Measurements from ENCODE around the gene CXXC4.

The CXXC4 gene

DNA sequence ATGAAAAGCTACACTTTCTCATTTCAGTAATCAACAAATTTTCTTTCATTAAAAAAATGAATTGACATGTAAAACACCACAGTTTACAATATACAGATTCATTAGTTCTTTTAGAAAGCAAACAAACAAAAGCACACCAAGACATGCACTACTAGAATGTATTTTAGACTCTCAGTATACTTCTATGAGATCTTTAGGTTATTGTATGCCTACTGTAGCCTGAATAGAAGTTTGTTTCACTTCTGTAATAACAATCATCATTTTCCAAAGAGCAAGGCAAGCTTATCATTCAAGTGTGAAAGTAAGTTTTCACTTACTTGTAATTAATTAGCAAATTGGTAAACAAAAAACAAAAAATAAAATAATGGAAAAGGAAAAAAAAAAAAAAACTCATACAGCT is 24.9 kb downstream of the CXXC4 start:
- Histone ChIP-seq H3K36me3 (replicated peaks; ENCODE audit: low read depth, low read length) (no peaks in the 10 kb centered on the region), H3K27me3 (ENCODE audit: low read depth, low read length) (no peaks in the 10 kb centered on the region), H3K27ac (ENCODE audit: low read length) (no peak overlapping the region), H4K20me1 (ENCODE audit: insufficient read depth, low read length) (no peaks in the 10 kb centered on the region), H3K9me3 (ENCODE audit: insufficient read depth, low read length) (no peaks in the 10 kb centered on the region), H3K9ac (ENCODE audit: low read length) (no peak overlapping the region), H3K4me2 (ENCODE audit: low read length) (no peak overlapping the region), H3K79me2 (ENCODE audit: low read length) (no peaks in the 10 kb centered on the region), H3K4me1 (ENCODE audit: low read length) (no peaks in the 10 kb centered on the region), H3K4me3 (ENCODE audit: low read length) (no peak overlapping the region), H2AFZ (ENCODE audit: low read depth, low read length) (no peak overlapping the region)
- TF ChIP-seq CTCF (IDR thresholded peaks at IDR 0.05; ENCODE audit: low read depth, low read length) = no peak

DNA sequence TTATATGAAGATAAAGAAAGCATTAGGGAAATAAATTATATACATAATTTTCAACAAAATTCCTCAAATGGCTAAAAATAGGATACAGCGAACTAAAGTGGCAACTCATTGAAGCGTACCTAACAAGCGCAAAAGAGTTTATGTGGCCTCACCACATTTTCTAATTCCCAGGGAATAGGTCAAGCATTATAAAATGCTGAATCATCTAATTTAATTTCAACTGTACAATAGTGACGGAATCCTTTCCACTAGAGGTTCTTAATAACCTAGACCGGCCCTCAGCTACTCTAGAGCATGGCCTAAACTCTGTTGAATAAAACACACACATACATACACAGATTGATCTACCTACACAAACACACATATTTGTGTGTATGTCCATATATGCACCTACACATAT is 29.1 kb downstream of the CXXC4 start:
- no peaks in the 10 kb centered on the region for H3K36me3 ChIP-seq (replicated peaks; ENCODE audit: low read depth, low read length)
- H3K4me2 ChIP-seq (ENCODE audit: low read length) = no peak overlapping the region
- H3K79me2 ChIP-seq (ENCODE audit: low read length) = no peaks in the 10 kb centered on the region
- H4K20me1 ChIP-seq (ENCODE audit: insufficient read depth, low read length) = no peaks in the 10 kb centered on the region
- H3K27ac ChIP-seq (ENCODE audit: low read length) = no peak overlapping the region
- no peaks in the 10 kb centered on the region for H3K9me3 ChIP-seq (ENCODE audit: insufficient read depth, low read length)
- no peak overlapping the region for H2AFZ ChIP-seq (ENCODE audit: low read depth, low read length)
- H3K9ac ChIP-seq (ENCODE audit: low read length) = no peak overlapping the region
- H3K27me3 ChIP-seq (ENCODE audit: low read depth, low read length) = no peaks in the 10 kb centered on the region
- H3K4me3 ChIP-seq (ENCODE audit: low read length) = no peak overlapping the region
- H3K4me1 ChIP-seq (ENCODE audit: low read length) = no peaks in the 10 kb centered on the region
- TF ChIP-seq CTCF (IDR thresholded peaks at IDR 0.05; ENCODE audit: low read depth, low read length) = no peak
- TF ChIP-seq EZH2phosphoT487 (IDR thresholded peaks at IDR 0.05; ENCODE audit: low read depth) = no peak

GRCh38 chr4:104465201-104465600 is 29.5 kb downstream of the CXXC4 start:
- H3K9ac ChIP-seq (ENCODE audit: low read length) = no peak overlapping the region
- H4K20me1 ChIP-seq (ENCODE audit: insufficient read depth, low read length) = no peaks in the 10 kb centered on the region
- H3K27ac ChIP-seq (ENCODE audit: low read length) = no peak overlapping the region
- H3K79me2 ChIP-seq (ENCODE audit: low read length) = no peaks in the 10 kb centered on the region
- H3K4me1 ChIP-seq (ENCODE audit: low read length) = no peaks in the 10 kb centered on the region
- TF ChIP-seq EZH2phosphoT487 (IDR thresholded peaks at IDR 0.05; ENCODE audit: low read depth) (no peak), CTCF (IDR thresholded peaks at IDR 0.05; ENCODE audit: low read depth, low read length) (no peak)
- no peaks in the 10 kb centered on the region for H3K9me3 ChIP-seq (ENCODE audit: insufficient read depth, low read length)
- no peak overlapping the region for H3K4me3 ChIP-seq (ENCODE audit: low read length)
- no peaks in the 10 kb centered on the region for H3K27me3 ChIP-seq (ENCODE audit: low read depth, low read length)
- H3K36me3 ChIP-seq (replicated peaks; ENCODE audit: low read depth, low read length) = no peaks in the 10 kb centered on the region
- H2AFZ ChIP-seq (ENCODE audit: low read depth, low read length) = no peak overlapping the region
- H3K4me2 ChIP-seq (ENCODE audit: low read length) = no peak overlapping the region

- Histone ChIP-seq H3K79me2 (ENCODE audit: low read length) (no peaks in the 10 kb centered on the region), H4K20me1 (ENCODE audit: insufficient read depth, low read length) (no peaks in the 10 kb centered on the region), H3K9me3 (ENCODE audit: insufficient read depth, low read length) (no peaks in the 10 kb centered on the region), H3K4me2 (ENCODE audit: low read length) (no peak overlapping the region), H3K4me3 (ENCODE audit: low read length) (no peak overlapping the region), H3K27me3 (ENCODE audit: low read depth, low read length) (no peaks in the 10 kb centered on the region), H3K4me1 (ENCODE audit: low read length) (no peaks in the 10 kb centered on the region), H3K27ac (ENCODE audit: low read length) (no peak overlapping the region), H3K9ac (ENCODE audit: low read length) (no peak overlapping the region), H2AFZ (ENCODE audit: low read depth, low read length) (no peak overlapping the region), H3K36me3 (replicated peaks; ENCODE audit: low read depth, low read length) (no peaks in the 10 kb centered on the region)
- no peak for TF ChIP-seq CTCF (IDR thresholded peaks at IDR 0.05; ENCODE audit: low read depth, low read length)
- no peak for TF ChIP-seq EZH2phosphoT487 (IDR thresholded peaks at IDR 0.05; ENCODE audit: low read depth)
Measured at GRCh38 chr4:104462641-104463040, 32.1 kb downstream of the CXXC4 start.
